ENCODE data around the gene EXOC6.
"Not testable (repeated sequence)": the region's sequence is repeated elsewhere in the genome, so short reads cannot be mapped to it uniquely, and the experiment has no call there.

The EXOC6 gene

GRCh38 chr10:92880917-92881316 lies 32.6 kb downstream of the EXOC6 start:
- DNase-seq = no peak

- no peak for DNase-seq
Observed at GRCh38 chr10:92886334-92886961, 38.1 kb downstream of the EXOC6 start.

- no peak for DNase-seq
Observed at GRCh38 chr10:92890471-92890870, 42.2 kb downstream of the EXOC6 start.

GRCh38 chr10:92891885-92892690 lies 43.8 kb downstream of the EXOC6 start:
- no peak for DNase-seq

GRCh38 chr10:92892691-92893054 lies 44.4 kb downstream of the EXOC6 start:
- DNase-seq = no peak

- DNase-seq = no peak
Observed at GRCh38 chr10:92894081-92894655, 45.8 kb downstream of the EXOC6 start.

GRCh38 chr10:92897916-92898315 lies 49.6 kb downstream of the EXOC6 start:
- DNase-seq = no peak

GRCh38 chr10:92901819-92902251 lies 53.5 kb downstream of the EXOC6 start:
- peak; percentile 15 for DNase-seq

GRCh38 chr10:92903633-92904032 lies 55.3 kb downstream of the EXOC6 start:
- no peak for DNase-seq

GRCh38 chr10:92907280-92907679 lies 59.0 kb downstream of the EXOC6 start:
- no peak for DNase-seq

GRCh38 chr10:92912631-92913030 lies 64.3 kb downstream of the EXOC6 start:
- not testable (repeated sequence) for DNase-seq

- DNase-seq = no peak
Observed at GRCh38 chr10:92913973-92914372, 65.7 kb downstream of the EXOC6 start.

GRCh38 chr10:92914478-92915325 lies 66.4 kb downstream of the EXOC6 start:
- peak; percentile 43 for DNase-seq

- DNase-seq = no peak
Observed at GRCh38 chr10:92915892-92916291, 67.6 kb downstream of the EXOC6 start.

- DNase-seq = no peak
Observed at GRCh38 chr10:92916433-92916832, 68.1 kb downstream of the EXOC6 start.

- DNase-seq = no peak
Observed at GRCh38 chr10:92918603-92919002, 70.3 kb downstream of the EXOC6 start.

GRCh38 chr10:92920866-92921265 lies 72.5 kb downstream of the EXOC6 start:
- DNase-seq = no peak

- no peak for DNase-seq
Observed at GRCh38 chr10:92923416-92923815, 75.1 kb downstream of the EXOC6 start.

GRCh38 chr10:92929896-92930295 lies 81.6 kb downstream of the EXOC6 start:
- no peak for DNase-seq

GRCh38 chr10:92931597-92931996 lies 83.3 kb downstream of the EXOC6 start:
- no peak for DNase-seq

GRCh38 chr10:92937876-92938275 lies 89.6 kb downstream of the EXOC6 start:
- no peak for DNase-seq

GRCh38 chr10:92938841-92939240 lies 90.5 kb downstream of the EXOC6 start:
- no peak for DNase-seq

GRCh38 chr10:92942226-92942625 lies 93.9 kb downstream of the EXOC6 start:
- no peak for DNase-seq
